Pancreas (tissue), 10 donors: Measurements from ENCODE around the gene SLC45A1. TPM values are rescaled to one million over a fixed set of nuclear protein-coding genes. Genes with fewer than 3 reads are reported as not detected.
"Not testable (repeated sequence)": the region's sequence is repeated elsewhere in the genome, so short reads cannot be mapped to it uniquely, and the experiment has no call there.

Experiments
- ATAC-seq, 4 donors: fragments of 200-7000 bp; cut with Tn5 transposase; one replicate each; pipeline versions ENCODE4 v1.8.0 to v1.9.1; 2020; ENCODE audit warnings: mild to moderate bottlenecking in 4 of 4, moderate library complexity in 4 of 4
- DNase-seq, 6 donors: peaks; one replicate each; pipeline ENCODE4 v3.0.0-alpha.2; 2020
- FAIRE-seq: peaks from 2 replicates; lab custom pipeline; 2012; peaks lifted over from hg19 to GRCh38; lab: Jason Lieb, UNC
- H3K27ac ChIP-seq, 4 donors: fragments of 200-600 bp; sonication (generic); 1 replicate in 3 of 4; 2 replicates in 1 of 4; pipeline versions ENCODE4 v1.5.0 to v1.8.0; 2020
- H3K27me3 ChIP-seq, 4 donors: fragments of 200-600 bp; one replicate each; pipeline ENCODE4 v1.8.0; 2021
- H3K36me3 ChIP-seq, 3 donors: fragments of 200-600 bp; sonication (generic) in 1 of 3; one replicate each; pipeline versions ENCODE4 v1.5.0 to v1.8.0; 2020 to 2021
- H3K4me1 ChIP-seq, 3 donors: fragments of 200-600 bp; one replicate each; pipeline ENCODE4 v1.8.0; 2021
- H3K4me3 ChIP-seq, 4 donors: fragments of 200-600 bp; sonication (generic) in 2 of 4; one replicate each; pipeline versions ENCODE4 v1.5.0 to v1.8.0; 2020 to 2021
- H3K9me3 ChIP-seq, 4 donors: fragments of 200-600 bp; one replicate each; pipeline ENCODE4 v1.8.0; 2021
- CTCF ChIP-seq, 4 donors: fragments of 200-600 bp; sonication (generic) in 3 of 4; IDR thresholded peaks; one replicate each; pipeline versions ENCODE4 v1.5.0 to v1.8.0; 2021; ENCODE audit warnings: antibody characterized with exemption in 4 of 4
- WGBS, 2 donors: extraction: QIAGEN DNeasy Blood & Tissue Kit; methylation state at CpG; one replicate each; pipeline ENCODE4 v1.1.7; 2013; 5-methylcytosine and 5-hydroxymethylcytosine counted together
- intact Hi-C, 3 donors: fragments of 100-400 bp; cut with DNase I; formaldehyde crosslinking; loops; one replicate each; pipeline versions ENCODE4 v1.11.1 to v1.14.2; 2022
- polyA plus RNA-seq, 2 donors: library from polyadenylated mRNA; stranded (reverse); fragments of 200-250 nt; gene quantifications; one replicate each; pipeline ENCODE4 v1.2.3, GENCODE V29; 2013
- total RNA-seq, 6 donors: library from RNA; stranded (reverse); fragmentation: NEBNext Ultra II Directional in 4 of 6; extraction: Animal tissue kit (Norgen Biotek cat#: 25700) in 4 of 6; gene quantifications; one replicate each; pipeline versions ENCODE4 v1.2.1 to v1.2.4, GENCODE V29; 2021 to 2023
- donor health status: healthy with polysubstance abuse.
- donor health status: DM: no; HTN: no; CAD: no; lungs with moderate emphysema.
- donor health status: DM: no; HTN: no; CAD: no.
- donor health status: control.
- donor health status: control.
- donor health status: Bipolar disorder and iron deficiency.
- donor health status: DM: yes; HTN: yes; CAD: no.
- donor health status: DM: no; HTN: no; CAD: no.
- donor health status: DM: no; HTN: no; CAD: no.
- donor health status: DM: yes; HTN: yes; CAD: no.

The SLC45A1 gene
- total and polyA plus RNA-seq, 8 donors, result 0.16 to 1.8 (median 0.53) TPM

DNA sequence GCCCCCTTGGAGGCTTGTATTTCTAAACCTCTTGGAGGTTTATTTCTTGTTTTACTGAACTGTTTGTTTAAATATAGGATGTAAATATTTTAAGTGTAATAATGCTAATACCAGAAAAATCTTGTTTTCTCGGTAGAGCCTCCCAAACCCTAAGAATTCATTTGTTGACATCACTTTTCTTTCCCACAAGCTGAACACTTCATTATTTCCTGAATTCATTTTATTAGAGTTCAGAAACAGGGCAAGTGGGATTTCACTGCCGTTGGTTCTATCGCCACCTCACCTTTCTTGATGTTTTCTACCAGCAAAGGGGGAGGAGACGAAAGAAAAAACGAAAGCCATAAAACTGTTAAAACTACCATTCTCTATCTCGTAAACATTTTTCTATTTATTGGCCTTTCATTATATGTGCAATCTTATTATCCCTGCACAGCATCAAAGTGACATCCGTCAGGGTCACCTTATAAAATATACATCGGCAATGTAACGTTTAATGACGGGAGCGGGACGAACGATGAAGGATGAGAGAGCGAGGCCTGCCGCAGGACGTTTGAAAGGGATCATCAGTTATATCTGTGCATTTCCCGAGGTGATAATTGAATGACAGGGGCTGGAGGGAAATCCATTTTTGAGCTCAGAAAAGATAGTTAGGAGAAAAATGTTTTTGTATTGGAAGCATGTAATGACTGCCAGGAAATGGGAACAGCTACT is 59.5 kb downstream of the SLC45A1 start:
- H3K4me3 ChIP-seq, result no peak overlapping the region
- FAIRE-seq (no peak), ATAC-seq (no peak), DNase-seq (no peak)
- peaks cover 18 to 30% (median 23%) of the 10 kb centered on the region in 3 donors for H3K4me1 ChIP-seq
- H3K36me3 ChIP-seq, result no peaks in the 10 kb centered on the region
- H3K9me3 ChIP-seq, result no peaks in the 10 kb centered on the region
- no peaks in the 10 kb centered on the region for H3K27me3 ChIP-seq
- H3K27ac ChIP-seq, result no peak overlapping the region
- TF ChIP-seq CTCF (IDR thresholded peaks at IDR 0.05), result no peak
- 88 to 89% methylated on average over 17 of the region's 17 CpGs for WGBS, 2 donors
- intact Hi-C loops, result no loop called here

DNA sequence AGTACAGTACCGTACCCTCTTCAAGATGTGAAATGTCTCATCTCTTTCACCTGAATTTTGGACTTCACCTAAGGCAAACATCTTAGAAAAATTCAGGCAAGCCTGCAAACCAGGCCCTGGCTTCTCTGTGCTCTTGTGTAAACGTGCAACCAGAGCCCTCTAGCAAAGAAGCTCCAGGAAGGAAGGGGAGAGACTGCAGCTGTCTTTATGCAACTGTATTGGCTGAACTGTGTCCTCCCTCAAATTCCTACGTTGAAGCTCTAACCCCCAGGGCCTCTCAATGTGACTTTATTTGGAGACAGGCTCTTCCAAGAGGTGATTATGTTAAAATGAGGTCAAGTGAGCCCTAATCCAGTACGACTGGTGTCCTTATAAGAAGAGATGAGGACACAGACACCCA is 60.3 kb downstream of the SLC45A1 start:
- DNase-seq (no peak), FAIRE-seq (no peak), ATAC-seq (peak in 1 of 4 donors; percentile 5)
- Histone ChIP-seq H3K4me1 (peaks cover 11 to 30% (median 16%) of the 10 kb centered on the region in 3 donors), H3K27ac (no peak overlapping the region), H3K9me3 (no peaks in the 10 kb centered on the region), H3K4me3 (no peak overlapping the region), H3K27me3 (no peaks in the 10 kb centered on the region), H3K36me3 (no peaks in the 10 kb centered on the region)
- 56% methylated on average over 4 of the region's 4 CpGs for WGBS, 2 donors
- no peak for TF ChIP-seq CTCF (IDR thresholded peaks at IDR 0.05)
- intact Hi-C loops, result no loop called here

DNA sequence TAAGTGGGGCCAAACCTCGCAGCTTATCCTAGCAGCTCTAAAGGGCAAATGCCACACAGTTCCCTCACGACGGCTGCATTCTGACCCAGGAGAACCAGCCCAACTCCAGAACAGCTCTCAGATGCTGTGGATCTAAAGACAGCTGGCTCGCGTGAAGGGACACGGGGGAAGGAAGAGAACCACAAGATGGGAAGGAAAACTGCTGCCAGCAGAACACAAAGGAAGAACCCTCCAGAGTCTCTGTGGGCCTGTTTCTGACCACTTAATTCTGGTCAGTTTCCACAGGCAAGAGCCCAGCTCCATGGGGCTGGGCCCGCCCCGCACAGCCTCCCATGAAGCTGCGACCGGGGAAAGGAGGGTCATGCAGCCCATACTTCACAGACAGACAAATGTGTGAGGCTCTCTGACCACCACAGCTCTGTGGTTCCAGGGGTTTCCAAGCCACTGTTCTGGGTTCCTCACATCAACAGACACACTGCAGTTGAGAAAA is 61.1 kb downstream of the SLC45A1 start:
- Histone ChIP-seq H3K27me3 (no peaks in the 10 kb centered on the region), H3K27ac (peak overlapping the region in 1 of 4 donors; percentile 12), H3K4me1 (peaks cover 5 to 26% (median 9%) of the 10 kb centered on the region in 3 donors), H3K4me3 (no peak overlapping the region), H3K9me3 (no peaks in the 10 kb centered on the region), H3K36me3 (no peaks in the 10 kb centered on the region)
- intact Hi-C loops, result no loop called here
- FAIRE-seq (no peak), ATAC-seq (no peak), DNase-seq (no peak)
- 84 to 85% methylated on average over 10 of the region's 10 CpGs for WGBS, 2 donors
- no peak for TF ChIP-seq CTCF (IDR thresholded peaks at IDR 0.05)

GRCh38 chr1:8379513-8380186 is 61.7 kb downstream of the SLC45A1 start:
- Histone ChIP-seq H3K36me3 (no peaks in the 10 kb centered on the region), H3K4me1 (peaks cover 5 to 21% (median 7%) of the 10 kb centered on the region in 3 donors), H3K9me3 (no peaks in the 10 kb centered on the region), H3K27ac (peak overlapping the region in 1 of 4 donors; percentile 12), H3K27me3 (no peaks in the 10 kb centered on the region), H3K4me3 (no peak overlapping the region)
- no peak for TF ChIP-seq CTCF (IDR thresholded peaks at IDR 0.05)
- no peak for FAIRE-seq
- WGBS, 2 donors, result 84 to 91% methylated on average over 14 of the region's 14 CpGs
- DNase-seq, result no peak
- intact Hi-C loops, result no loop called here
- no peak for ATAC-seq

DNA sequence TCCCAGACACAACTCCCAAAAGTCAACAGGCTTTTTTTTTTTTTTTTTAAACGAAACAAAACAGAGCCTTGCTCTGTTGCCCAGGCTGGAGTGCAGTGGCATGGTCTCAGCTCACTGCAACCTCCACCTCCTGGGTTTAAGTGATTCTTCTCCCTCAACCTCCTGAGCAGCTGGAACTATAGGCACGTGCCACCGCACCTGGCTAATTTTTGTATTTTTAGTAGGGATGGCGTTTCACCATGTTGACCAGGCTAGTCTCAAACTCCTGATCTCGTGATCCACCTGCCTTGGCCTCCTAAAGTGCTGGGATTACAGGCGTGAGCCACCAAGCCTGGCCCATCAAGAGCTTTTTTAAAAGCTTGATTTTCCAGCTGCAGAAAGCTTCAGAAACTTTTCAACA is 62.4 kb downstream of the SLC45A1 start:
- 81 to 84% methylated on average over 6 of the region's 6 CpGs for WGBS, 2 donors
- H3K27me3 ChIP-seq, DNase-seq, FAIRE-seq, H3K9me3 ChIP-seq, intact Hi-C loops, ATAC-seq, H3K36me3 ChIP-seq, H3K4me3 ChIP-seq, H3K27ac ChIP-seq: not testable (repeated sequence)
- H3K4me1 ChIP-seq, result peaks cover 7 to 21% (median 9%) of the 10 kb centered on the region in 3 donors
